ENCODE measurements around the gene NSUN6. TPM values are rescaled to one million over a fixed set of nuclear protein-coding genes. Genes with fewer than 3 reads are reported as not detected.
A peak's percentile ranks its signal among the peaks of the same experiment; 100 is the strongest.

NSUN6 gene, protein sequence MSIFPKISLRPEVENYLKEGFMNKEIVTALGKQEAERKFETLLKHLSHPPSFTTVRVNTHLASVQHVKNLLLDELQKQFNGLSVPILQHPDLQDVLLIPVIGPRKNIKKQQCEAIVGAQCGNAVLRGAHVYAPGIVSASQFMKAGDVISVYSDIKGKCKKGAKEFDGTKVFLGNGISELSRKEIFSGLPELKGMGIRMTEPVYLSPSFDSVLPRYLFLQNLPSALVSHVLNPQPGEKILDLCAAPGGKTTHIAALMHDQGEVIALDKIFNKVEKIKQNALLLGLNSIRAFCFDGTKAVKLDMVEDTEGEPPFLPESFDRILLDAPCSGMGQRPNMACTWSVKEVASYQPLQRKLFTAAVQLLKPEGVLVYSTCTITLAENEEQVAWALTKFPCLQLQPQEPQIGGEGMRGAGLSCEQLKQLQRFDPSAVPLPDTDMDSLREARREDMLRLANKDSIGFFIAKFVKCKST
- polyA plus RNA-seq (ENCODE audit: low read depth in 6 of 6) = 10 to 100 TPM in 1 of 6 donors, 1 to 10 TPM in 5; 4.1 to 11.8 (median 7.8) TPM

- Mint-ChIP-seq H3K27me3 (no peaks in the 10 kb centered on the region), H3K9me3 (no peaks in the 10 kb centered on the region), H3K36me3 (peaks cover 8% of the 10 kb centered on the region in 2 donors), H3K4me3 (peak within 1 kb of the TSS; percentile 81 to 98 (median 96)), H3K4me1 (peaks cover 14 to 43% (median 30%) of the 10 kb centered on the region in 3 donors), H3K27ac (peak within 1 kb of the TSS; percentile 94 to 99 (median 98))
- ATAC-seq (ENCODE audit: low read depth in 2 of 2) (peak; percentile 97 to 98), DNase-seq (peak; percentile 92)
Measured at GRCh38 chr10:18651324-18652007, at the start of gene NSUN6. NSUN6 (minus strand) TSS chr10:18651587; CDS start chr10:18651203, 384 bp downstream.

DNA sequence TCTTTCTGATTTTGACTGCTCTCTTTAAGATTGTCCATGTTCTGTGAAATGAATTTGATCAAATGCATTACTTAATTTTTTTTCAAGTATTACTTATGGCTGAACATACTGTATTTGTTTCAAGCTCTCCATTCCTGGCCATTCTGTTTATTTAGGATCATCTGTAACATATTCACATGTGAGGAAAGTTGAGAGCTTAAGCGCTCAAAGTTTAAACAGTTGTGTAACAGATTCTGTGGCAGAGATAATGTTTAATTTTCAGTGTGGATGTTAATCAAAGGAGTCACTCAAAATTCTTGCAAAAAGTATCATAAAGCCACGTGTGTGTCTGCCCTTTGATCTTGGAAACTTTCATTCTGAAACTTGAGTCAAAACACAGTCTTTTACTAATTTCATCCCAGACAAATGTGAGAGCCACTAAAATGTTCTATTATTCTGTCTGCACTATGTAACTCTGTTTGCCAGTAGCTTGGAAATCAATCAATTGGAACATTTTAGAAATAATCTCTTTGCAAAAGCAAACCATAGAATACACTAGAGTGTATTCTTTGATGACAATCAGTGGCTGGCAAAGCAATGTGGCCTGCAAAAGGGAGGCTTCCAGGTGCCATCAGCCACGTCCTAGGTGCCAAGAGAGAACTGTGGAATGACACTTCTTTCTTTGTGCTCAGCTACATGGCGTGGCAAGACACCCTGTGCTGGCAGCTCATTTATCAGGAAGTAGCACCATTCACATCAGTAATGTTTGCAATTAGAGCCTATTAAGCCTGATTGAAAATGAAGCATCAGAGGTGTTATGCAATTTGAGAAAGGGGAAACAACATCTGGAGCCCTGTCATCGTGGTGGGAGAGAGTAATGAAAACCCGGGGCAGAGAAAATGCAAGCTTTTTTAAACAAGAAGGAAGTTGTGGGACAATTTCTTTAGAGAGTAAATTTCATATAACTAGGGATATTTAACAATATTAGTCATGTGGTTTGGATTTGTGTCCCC lies 48.8 kb upstream of the NSUN6 start:
- Mint-ChIP-seq H3K36me3 (no peaks in the 10 kb centered on the region), H3K9me3 (peaks cover 0 to 9% (median 1%) of the 10 kb centered on the region in 7 donors), H3K4me3 (no peak overlapping the region), H3K27ac (no peak overlapping the region), H3K4me1 (no peaks in the 10 kb centered on the region), H3K27me3 (no peaks in the 10 kb centered on the region)
- DNase-seq = no peak
- no peak for ATAC-seq (ENCODE audit: low read depth in 2 of 2)

DNA sequence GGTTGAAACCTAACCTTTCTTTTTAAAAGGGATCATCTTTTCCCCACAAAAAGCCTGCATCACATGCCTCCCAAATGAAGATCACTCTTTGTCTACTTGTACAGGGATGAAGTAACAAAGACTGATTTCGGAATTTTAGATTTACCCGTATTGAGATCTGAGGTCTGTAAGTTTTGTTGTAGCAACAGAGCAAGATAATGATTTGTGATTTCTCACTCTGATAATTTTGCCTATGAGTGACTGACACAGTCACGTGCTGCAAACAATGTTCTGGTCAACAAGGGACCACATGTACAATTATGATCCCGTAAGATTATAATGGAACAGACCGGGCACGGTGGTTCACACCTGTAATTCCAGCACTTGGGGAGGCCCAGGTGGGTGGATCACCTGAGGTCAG lies 39.2 kb upstream of the NSUN6 start:
- ATAC-seq (ENCODE audit: low read depth in 2 of 2) (no peak), DNase-seq (no peak)
- H3K27ac Mint-ChIP-seq = no peak overlapping the region
- H3K27me3 Mint-ChIP-seq = peaks cover 4 to 10% (median 8%) of the 10 kb centered on the region in 3 donors
- no peak overlapping the region for H3K4me3 Mint-ChIP-seq
- H3K4me1 Mint-ChIP-seq = no peaks in the 10 kb centered on the region
- H3K36me3 Mint-ChIP-seq = no peaks in the 10 kb centered on the region
- H3K9me3 Mint-ChIP-seq = peaks cover 0 to 2% (median 0%) of the 10 kb centered on the region in 7 donors

- H3K9me3 Mint-ChIP-seq = peaks cover 0 to 2% (median 0%) of the 10 kb centered on the region in 7 donors
- no peak for ATAC-seq (ENCODE audit: low read depth in 2 of 2)
- H3K4me1 Mint-ChIP-seq = no peaks in the 10 kb centered on the region
- H3K27me3 Mint-ChIP-seq = peaks cover 4 to 10% (median 8%) of the 10 kb centered on the region in 3 donors
- no peak overlapping the region for H3K4me3 Mint-ChIP-seq
- peak overlapping the region in 1 of 6 donors; percentile 52 for H3K27ac Mint-ChIP-seq
- no peaks in the 10 kb centered on the region for H3K36me3 Mint-ChIP-seq
- no peak for DNase-seq
Measured at GRCh38 chr10:18689498-18689897, 38.1 kb upstream of the NSUN6 start.

- no peak for ATAC-seq (ENCODE audit: low read depth in 2 of 2)
- no peaks in the 10 kb centered on the region for H3K4me1 Mint-ChIP-seq
- H3K27me3 Mint-ChIP-seq = peaks cover 4 to 8% (median 6%) of the 10 kb centered on the region in 3 donors
- no peak overlapping the region for H3K27ac Mint-ChIP-seq
- H3K36me3 Mint-ChIP-seq = no peaks in the 10 kb centered on the region
- H3K9me3 Mint-ChIP-seq = no peaks in the 10 kb centered on the region
- DNase-seq = no peak
- no peak overlapping the region for H3K4me3 Mint-ChIP-seq
Measured at GRCh38 chr10:18687706-18688105, 36.3 kb upstream of the NSUN6 start.

DNA sequence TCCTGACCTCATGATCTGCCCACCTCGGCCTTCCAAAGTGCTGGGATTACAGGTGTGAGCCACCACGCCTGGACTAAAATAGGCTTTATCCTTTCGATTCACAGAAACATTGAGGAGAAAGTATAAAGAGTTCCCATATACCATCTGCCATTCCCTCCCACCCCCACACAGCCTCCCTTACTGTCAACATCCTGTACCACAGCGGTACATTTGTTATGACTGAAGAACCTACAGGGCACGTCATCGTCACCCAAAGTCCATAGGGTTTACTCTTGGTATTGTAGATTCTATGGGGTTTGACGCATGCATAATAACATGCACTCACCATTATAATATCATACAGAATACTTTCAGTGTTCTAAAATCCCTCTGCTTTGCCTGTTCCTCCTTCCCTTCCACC lies 35.8 kb upstream of the NSUN6 start:
- no peak overlapping the region for H3K4me3 Mint-ChIP-seq
- H3K36me3 Mint-ChIP-seq = no peaks in the 10 kb centered on the region
- ATAC-seq (ENCODE audit: low read depth in 2 of 2) (no peak), DNase-seq (no peak)
- H3K4me1 Mint-ChIP-seq = no peaks in the 10 kb centered on the region
- peaks cover 4 to 8% (median 6%) of the 10 kb centered on the region in 3 donors for H3K27me3 Mint-ChIP-seq
- no peak overlapping the region for H3K27ac Mint-ChIP-seq
- H3K9me3 Mint-ChIP-seq = no peaks in the 10 kb centered on the region

DNA sequence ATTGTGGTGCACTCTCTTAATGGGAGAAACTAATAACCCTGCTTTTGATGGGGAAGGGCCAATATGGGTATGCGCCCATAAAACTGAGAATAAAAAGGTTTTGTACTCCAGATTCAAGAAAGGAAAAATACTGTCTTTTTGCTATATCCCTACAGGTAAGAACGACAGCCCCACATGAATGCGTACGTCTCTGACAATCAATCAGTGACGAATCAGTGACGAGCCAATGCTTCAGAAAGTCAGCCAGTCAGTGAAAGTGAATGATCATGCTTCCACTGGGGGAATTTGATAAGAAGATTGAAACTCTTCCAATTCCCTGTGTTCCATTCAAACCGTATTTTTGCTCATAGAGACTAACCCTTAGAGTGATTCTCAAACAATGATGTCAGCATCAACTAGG lies 34.2 kb upstream of the NSUN6 start:
- Mint-ChIP-seq H3K27me3 (peaks cover 4 to 8% (median 6%) of the 10 kb centered on the region in 3 donors), H3K4me3 (no peak overlapping the region), H3K36me3 (no peaks in the 10 kb centered on the region), H3K27ac (no peak overlapping the region), H3K4me1 (no peaks in the 10 kb centered on the region), H3K9me3 (no peaks in the 10 kb centered on the region)
- DNase-seq (no peak), ATAC-seq (ENCODE audit: low read depth in 2 of 2) (no peak)

GRCh38 chr10:18684953-18685352 lies 33.6 kb upstream of the NSUN6 start:
- no peaks in the 10 kb centered on the region for H3K36me3 Mint-ChIP-seq
- H3K27me3 Mint-ChIP-seq = peaks cover 4 to 8% (median 6%) of the 10 kb centered on the region in 3 donors
- DNase-seq (no peak), ATAC-seq (ENCODE audit: low read depth in 2 of 2) (no peak)
- H3K4me1 Mint-ChIP-seq = no peaks in the 10 kb centered on the region
- H3K9me3 Mint-ChIP-seq = no peaks in the 10 kb centered on the region
- H3K27ac Mint-ChIP-seq = no peak overlapping the region
- H3K4me3 Mint-ChIP-seq = no peak overlapping the region

- H3K9me3 Mint-ChIP-seq = no peaks in the 10 kb centered on the region
- H3K27ac Mint-ChIP-seq = peak overlapping the region in 1 of 6 donors; percentile 10
- ATAC-seq (ENCODE audit: low read depth in 2 of 2) (no peak), DNase-seq (no peak)
- H3K4me3 Mint-ChIP-seq = no peak overlapping the region
- H3K27me3 Mint-ChIP-seq = peaks cover 4 to 8% (median 6%) of the 10 kb centered on the region in 3 donors
- no peaks in the 10 kb centered on the region for H3K4me1 Mint-ChIP-seq
- H3K36me3 Mint-ChIP-seq = no peaks in the 10 kb centered on the region
Measured at GRCh38 chr10:18684416-18684815, 33.0 kb upstream of the NSUN6 start.

- Mint-ChIP-seq H3K9me3 (no peaks in the 10 kb centered on the region), H3K4me3 (no peak overlapping the region), H3K4me1 (no peaks in the 10 kb centered on the region), H3K36me3 (no peaks in the 10 kb centered on the region), H3K27ac (peak overlapping the region in 2 of 6 donors; percentile 31 to 77), H3K27me3 (peaks cover 0 to under 1% (median 0%) of the 10 kb centered on the region in 3 donors)
- no peak for ATAC-seq (ENCODE audit: low read depth in 2 of 2)
- no peak for DNase-seq
Measured at GRCh38 chr10:18683427-18683826, 32.0 kb upstream of the NSUN6 start.

DNA sequence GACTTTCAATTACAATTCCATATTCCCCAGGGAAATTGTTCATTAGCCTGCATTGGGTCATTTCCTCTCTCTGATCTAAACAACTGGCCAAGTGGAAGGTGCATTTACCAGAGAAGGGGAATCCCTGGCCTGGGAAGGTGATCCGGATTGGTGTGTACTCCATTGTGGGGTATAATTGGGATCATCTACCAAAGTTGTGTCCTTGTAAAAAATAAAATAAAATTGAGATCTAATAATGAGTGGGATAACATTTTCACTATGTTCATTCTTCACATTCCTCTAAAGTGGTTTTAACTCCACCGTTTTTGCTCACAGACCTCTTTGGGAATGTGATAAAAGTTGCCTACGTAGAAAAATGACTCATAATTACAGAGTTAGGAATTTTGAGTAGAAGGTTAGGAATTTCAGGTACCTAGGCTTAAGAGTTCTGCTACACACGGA lies 30.6 kb upstream of the NSUN6 start:
- DNase-seq (no peak), ATAC-seq (ENCODE audit: low read depth in 2 of 2) (no peak)
- Mint-ChIP-seq H3K4me1 (no peaks in the 10 kb centered on the region), H3K4me3 (no peak overlapping the region), H3K36me3 (no peaks in the 10 kb centered on the region), H3K27me3 (no peaks in the 10 kb centered on the region), H3K9me3 (no peaks in the 10 kb centered on the region), H3K27ac (peak overlapping the region in 1 of 6 donors; percentile 72)

- Mint-ChIP-seq H3K36me3 (no peaks in the 10 kb centered on the region), H3K27me3 (no peaks in the 10 kb centered on the region), H3K9me3 (no peaks in the 10 kb centered on the region), H3K4me1 (no peaks in the 10 kb centered on the region), H3K27ac (peak overlapping the region in 4 of 6 donors; percentile 42 to 72 (median 64)), H3K4me3 (no peak overlapping the region)
- ATAC-seq (ENCODE audit: low read depth in 2 of 2) (no peak), DNase-seq (no peak)
Measured at GRCh38 chr10:18681366-18681765, 30.0 kb upstream of the NSUN6 start.

GRCh38 chr10:18680754-18681153 lies 29.4 kb upstream of the NSUN6 start:
- no peak for ATAC-seq (ENCODE audit: low read depth in 2 of 2)
- H3K36me3 Mint-ChIP-seq = peaks cover 0 to under 1% of the 10 kb centered on the region in 2 donors
- H3K27ac Mint-ChIP-seq = peak overlapping the region in 2 of 6 donors; percentile 63 to 66
- DNase-seq = no peak
- H3K9me3 Mint-ChIP-seq = no peaks in the 10 kb centered on the region
- H3K4me1 Mint-ChIP-seq = no peaks in the 10 kb centered on the region
- no peaks in the 10 kb centered on the region for H3K27me3 Mint-ChIP-seq
- no peak overlapping the region for H3K4me3 Mint-ChIP-seq
